Measurements from ENCODE around the gene MGAT4A. TPM values are rescaled to one million over a fixed set of nuclear protein-coding genes. Genes with fewer than 3 reads are reported as not detected.
"Not testable (repeated sequence)": the region's sequence is repeated elsewhere in the genome, so short reads cannot be mapped to it uniquely, and the experiment has no call there.

MGAT4A gene
- total RNA-seq, 6 experiments from 2014 or later, result 0.14 TPM; not detected in 5

- Mint-ChIP-seq H3K4me1 (ENCODE audit: low read depth) (no peaks in the 10 kb centered on the region; the same call in 1 of the 2 replicates), H3K36me3 (ENCODE audit: low read depth) (peaks cover 4% of the 10 kb centered on the region; the same call in 1 of the 2 replicates), H3K27me3 (ENCODE audit: insufficient read depth) (peaks cover 21% of the 10 kb centered on the region), H3K9me3 (no peaks in the 10 kb centered on the region; the same call in none of the 2 replicates), H3K4me3 (no peak overlapping the region), H3K27ac (no peak overlapping the region)
- DNase-seq, result no peak
- TF ChIP-seq, protein P1, sequence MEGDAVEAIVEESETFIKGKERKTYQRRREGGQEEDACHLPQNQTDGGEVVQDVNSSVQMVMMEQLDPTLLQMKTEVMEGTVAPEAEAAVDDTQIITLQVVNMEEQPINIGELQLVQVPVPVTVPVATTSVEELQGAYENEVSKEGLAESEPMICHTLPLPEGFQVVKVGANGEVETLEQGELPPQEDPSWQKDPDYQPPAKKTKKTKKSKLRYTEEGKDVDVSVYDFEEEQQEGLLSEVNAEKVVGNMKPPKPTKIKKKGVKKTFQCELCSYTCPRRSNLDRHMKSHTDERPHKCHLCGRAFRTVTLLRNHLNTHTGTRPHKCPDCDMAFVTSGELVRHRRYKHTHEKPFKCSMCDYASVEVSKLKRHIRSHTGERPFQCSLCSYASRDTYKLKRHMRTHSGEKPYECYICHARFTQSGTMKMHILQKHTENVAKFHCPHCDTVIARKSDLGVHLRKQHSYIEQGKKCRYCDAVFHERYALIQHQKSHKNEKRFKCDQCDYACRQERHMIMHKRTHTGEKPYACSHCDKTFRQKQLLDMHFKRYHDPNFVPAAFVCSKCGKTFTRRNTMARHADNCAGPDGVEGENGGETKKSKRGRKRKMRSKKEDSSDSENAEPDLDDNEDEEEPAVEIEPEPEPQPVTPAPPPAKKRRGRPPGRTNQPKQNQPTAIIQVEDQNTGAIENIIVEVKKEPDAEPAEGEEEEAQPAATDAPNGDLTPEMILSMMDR (IDR thresholded peaks at IDR 0.05), result no peak
Observed at GRCh38 chr2:98665677-98666076, 65.3 kb downstream of the MGAT4A start.

DNA sequence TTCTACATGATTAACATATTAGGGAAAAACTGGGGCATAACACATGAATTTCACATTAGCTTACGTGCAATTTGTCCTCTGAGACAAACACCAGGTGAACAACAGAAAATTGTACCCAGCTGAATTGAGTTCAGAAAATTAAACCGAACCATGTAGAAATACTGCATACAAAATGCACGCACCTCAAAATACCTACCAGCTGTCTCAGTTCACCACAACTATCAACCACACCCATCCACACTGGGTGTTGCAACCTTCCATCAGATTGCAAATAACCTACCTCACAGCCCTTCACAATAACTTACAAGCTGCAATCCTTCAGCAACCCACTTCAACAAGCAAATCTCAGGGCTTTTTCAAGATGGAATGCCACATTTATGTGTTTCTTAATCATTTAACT lies 66.6 kb downstream of the MGAT4A start:
- DNase-seq, result no peak
- Mint-ChIP-seq H3K36me3 (ENCODE audit: low read depth) (peaks cover 4% of the 10 kb centered on the region; the same call in 1 of the 2 replicates), H3K4me1 (ENCODE audit: low read depth) (no peaks in the 10 kb centered on the region), H3K9me3 (peaks cover 6% of the 10 kb centered on the region), H3K4me3 (no peak overlapping the region), H3K27me3 (ENCODE audit: insufficient read depth) (peaks cover 23% of the 10 kb centered on the region), H3K27ac (no peak overlapping the region)
- TF ChIP-seq, protein P1 (IDR thresholded peaks at IDR 0.05), result no peak

DNA sequence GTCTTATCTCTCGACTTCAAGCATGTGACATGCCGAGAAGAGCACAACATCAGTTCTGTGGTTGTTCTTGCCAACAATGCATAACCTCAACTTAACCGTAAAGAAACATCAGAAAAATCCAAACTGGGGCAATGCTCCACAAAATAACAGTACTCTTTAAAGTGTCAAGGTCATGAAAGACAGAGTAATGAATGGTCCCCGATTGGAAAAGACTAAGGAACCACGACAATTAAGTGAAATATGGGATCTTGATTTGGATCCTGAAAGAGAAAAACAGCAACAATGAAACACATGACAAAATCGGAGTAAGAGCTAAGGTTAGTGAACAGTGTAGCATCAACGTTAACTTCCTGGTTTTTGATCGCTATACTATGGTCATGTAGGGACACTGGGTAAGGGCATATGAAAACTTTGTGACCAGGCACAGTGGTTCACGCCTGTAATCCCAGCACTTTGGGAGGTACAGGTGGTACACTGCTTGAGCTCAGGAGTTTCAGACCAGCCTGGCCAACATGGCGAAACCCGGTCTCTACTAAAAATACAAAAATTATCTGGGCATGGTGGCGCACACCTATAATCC lies 67.3 kb downstream of the MGAT4A start:
- peaks cover 4% of the 10 kb centered on the region; the same call in 1 of the 2 replicates for H3K36me3 Mint-ChIP-seq (ENCODE audit: low read depth)
- no peaks in the 10 kb centered on the region for H3K4me1 Mint-ChIP-seq (ENCODE audit: low read depth)
- no peak for DNase-seq
- H3K27ac Mint-ChIP-seq, result no peak overlapping the region
- TF ChIP-seq, protein P1 (IDR thresholded peaks at IDR 0.05), result no peak
- peaks cover 6% of the 10 kb centered on the region for H3K9me3 Mint-ChIP-seq
- H3K27me3 Mint-ChIP-seq (ENCODE audit: insufficient read depth), result peaks cover 21% of the 10 kb centered on the region
- H3K4me3 Mint-ChIP-seq, result no peak overlapping the region

GRCh38 chr2:98659491-98659840 lies 71.5 kb downstream of the MGAT4A start:
- not testable (repeated sequence) for H3K4me1 Mint-ChIP-seq (ENCODE audit: low read depth); H3K27ac Mint-ChIP-seq; H3K9me3 Mint-ChIP-seq; H3K36me3 Mint-ChIP-seq (ENCODE audit: low read depth); DNase-seq; H3K4me3 Mint-ChIP-seq
- H3K27me3 Mint-ChIP-seq (ENCODE audit: insufficient read depth), result peaks cover 11% of the 10 kb centered on the region

GRCh38 chr2:98658816-98659490 lies 72.0 kb downstream of the MGAT4A start:
- DNase-seq, result no peak
- Mint-ChIP-seq H3K27me3 (ENCODE audit: insufficient read depth) (peaks cover 8% of the 10 kb centered on the region), H3K4me1 (ENCODE audit: low read depth) (no peaks in the 10 kb centered on the region), H3K9me3 (0 out of 2 replicates have a peak, but pooled peaks cover 6% of the 10 kb centered on the region), H3K36me3 (ENCODE audit: low read depth) (no peaks in the 10 kb centered on the region), H3K4me3 (no peak overlapping the region), H3K27ac (no peak overlapping the region)
- TF ChIP-seq, protein P1 (IDR thresholded peaks at IDR 0.05), result no peak

DNA sequence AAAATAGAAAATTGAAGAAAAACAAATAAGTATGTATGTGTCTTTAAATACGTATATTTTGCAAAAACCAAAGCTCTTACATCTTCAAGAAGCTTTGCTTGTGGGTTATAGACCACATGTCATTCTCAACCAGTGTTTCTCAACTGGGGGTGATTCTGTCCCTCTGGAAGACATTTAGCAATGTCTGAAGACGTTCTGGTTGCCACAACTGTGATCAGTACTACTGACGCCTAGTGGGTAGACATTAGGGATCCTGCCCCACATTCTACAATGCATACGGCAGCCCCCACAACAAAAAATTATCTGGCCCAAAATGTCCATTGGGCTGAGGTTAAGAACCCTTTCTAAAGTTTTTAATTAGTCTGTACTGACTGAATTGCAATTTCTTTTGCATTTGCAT lies 74.1 kb downstream of the MGAT4A start:
- Mint-ChIP-seq H3K9me3 (0 out of 2 replicates have a peak, but pooled peaks cover 6% of the 10 kb centered on the region), H3K27ac (no peak overlapping the region), H3K4me1 (ENCODE audit: low read depth) (no peaks in the 10 kb centered on the region), H3K27me3 (ENCODE audit: insufficient read depth) (peaks cover 8% of the 10 kb centered on the region), H3K4me3 (no peak overlapping the region), H3K36me3 (ENCODE audit: low read depth) (no peaks in the 10 kb centered on the region)
- TF ChIP-seq, protein P1 (IDR thresholded peaks at IDR 0.05), result no peak
- no peak for DNase-seq

All from HFFc6 (cell line).